Measurements from ENCODE around the gene SCN11A.

SCN11A gene

GRCh38 chr3:39051649-39052561 lies at the start of gene SCN11A, which contains the start of gene WDR48:
Gene SCN11A, minus strand, starts transcription at chr3:39051944. Its CDS starts 101,582 bp downstream, at chr3:38950362.
Gene WDR48, plus strand, starts transcription at chr3:39052016. Its CDS starts 10 bp downstream, at chr3:39052026.
- DNase-seq = peak; percentile 77 to 89 (median 84)

GRCh38 chr3:39101022-39101689 lies 49.4 kb upstream of the SCN11A start:
- DNase-seq = peak in 1 of 4 experiments; percentile 15

GRCh38 chr3:39100500-39100886 lies 48.7 kb upstream of the SCN11A start:
- DNase-seq = no peak

- no peak for DNase-seq
These were observed 48.2 kb upstream of the SCN11A start for GRCh38 chr3:39099738-39100499.

- no peak for DNase-seq
These were observed 47.5 kb upstream of the SCN11A start for GRCh38 chr3:39099242-39099641.

GRCh38 chr3:39098473-39099000 lies 46.8 kb upstream of the SCN11A start:
- no peak for DNase-seq

GRCh38 chr3:39097716-39098472 lies 46.1 kb upstream of the SCN11A start:
- DNase-seq = no peak

- no peak for DNase-seq
These were observed 45.0 kb upstream of the SCN11A start for GRCh38 chr3:39096775-39097174.

GRCh38 chr3:39095778-39096177 lies 44.0 kb upstream of the SCN11A start:
- no peak for DNase-seq

- DNase-seq = no peak
These were observed 43.3 kb upstream of the SCN11A start for GRCh38 chr3:39094851-39095677.

- no peak for DNase-seq
These were observed 39.2 kb upstream of the SCN11A start for GRCh38 chr3:39090922-39091321.

GRCh38 chr3:39088889-39089288 lies 37.1 kb upstream of the SCN11A start:
- DNase-seq = no peak

GRCh38 chr3:39088456-39088855 lies 36.7 kb upstream of the SCN11A start:
- no peak for DNase-seq

- DNase-seq = no peak
These were observed 34.4 kb upstream of the SCN11A start for GRCh38 chr3:39086144-39086543.

GRCh38 chr3:39082666-39083313 lies 31.0 kb upstream of the SCN11A start:
- DNase-seq = no peak

- no peak for DNase-seq
These were observed 28.3 kb upstream of the SCN11A start for GRCh38 chr3:39080026-39080425.

GRCh38 chr3:39079530-39079929 lies 27.8 kb upstream of the SCN11A start:
- DNase-seq = no peak

GRCh38 chr3:39075910-39076309 lies 24.2 kb upstream of the SCN11A start:
- no peak for DNase-seq

GRCh38 chr3:39068556-39068955 lies 16.8 kb upstream of the SCN11A start:
- DNase-seq = no peak

- no peak for DNase-seq
These were observed 15.5 kb upstream of the SCN11A start for GRCh38 chr3:39067286-39067685.

- DNase-seq = no peak
These were observed 13.5 kb upstream of the SCN11A start for GRCh38 chr3:39065197-39065596.

Measured in activated CD4-positive, CD25-positive, alpha-beta regulatory T cell (primary cell).